Measurements from ENCODE around the gene EFNB2.

DNA sequence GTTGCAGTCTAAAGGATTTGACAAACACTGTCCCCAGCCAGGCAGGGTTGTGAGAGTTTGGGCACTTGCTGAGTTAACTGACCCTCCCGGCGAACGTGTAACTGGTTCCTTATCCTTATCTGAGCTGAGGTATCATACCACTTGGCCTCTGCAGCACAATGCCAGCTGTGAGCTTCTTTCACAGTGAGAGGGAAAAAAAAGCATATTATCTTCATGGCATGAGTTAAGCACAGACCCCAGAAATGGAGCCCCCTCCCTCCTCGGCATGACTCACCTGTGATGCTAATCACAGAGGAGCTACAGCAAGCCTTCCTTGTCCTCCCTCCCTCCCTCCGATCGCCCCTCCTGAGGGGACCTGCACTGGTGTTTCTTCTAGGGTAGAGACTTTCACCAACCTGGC, 60.5 kb downstream of the EFNB2 start:
- TF ChIP-seq POLR2AphosphoS5 (IDR thresholded peaks at IDR 0.05): no peak
- TF ChIP-seq, protein P1, sequence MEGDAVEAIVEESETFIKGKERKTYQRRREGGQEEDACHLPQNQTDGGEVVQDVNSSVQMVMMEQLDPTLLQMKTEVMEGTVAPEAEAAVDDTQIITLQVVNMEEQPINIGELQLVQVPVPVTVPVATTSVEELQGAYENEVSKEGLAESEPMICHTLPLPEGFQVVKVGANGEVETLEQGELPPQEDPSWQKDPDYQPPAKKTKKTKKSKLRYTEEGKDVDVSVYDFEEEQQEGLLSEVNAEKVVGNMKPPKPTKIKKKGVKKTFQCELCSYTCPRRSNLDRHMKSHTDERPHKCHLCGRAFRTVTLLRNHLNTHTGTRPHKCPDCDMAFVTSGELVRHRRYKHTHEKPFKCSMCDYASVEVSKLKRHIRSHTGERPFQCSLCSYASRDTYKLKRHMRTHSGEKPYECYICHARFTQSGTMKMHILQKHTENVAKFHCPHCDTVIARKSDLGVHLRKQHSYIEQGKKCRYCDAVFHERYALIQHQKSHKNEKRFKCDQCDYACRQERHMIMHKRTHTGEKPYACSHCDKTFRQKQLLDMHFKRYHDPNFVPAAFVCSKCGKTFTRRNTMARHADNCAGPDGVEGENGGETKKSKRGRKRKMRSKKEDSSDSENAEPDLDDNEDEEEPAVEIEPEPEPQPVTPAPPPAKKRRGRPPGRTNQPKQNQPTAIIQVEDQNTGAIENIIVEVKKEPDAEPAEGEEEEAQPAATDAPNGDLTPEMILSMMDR (IDR thresholded peaks at IDR 0.05): no peak
